Fibroblast of villous mesenchyme (primary cell): ENCODE results near the gene DLEU7. TPM values are rescaled to one million over a fixed set of nuclear protein-coding genes. Genes with fewer than 3 reads are reported as not detected.

ENCODE experiments used
- DNase-seq: peaks from one replicate; pipeline ENCODE4 v3.0.0-alpha.2; 2010; ENCODE audit warnings: low read depth
- H3K4me3 ChIP-seq: 2 replicates; pipeline ENCODE4 v1.5.1; 2011; ENCODE audit warnings: low read depth, mild to moderate bottlenecking, low read length
- total RNA-seq: library from RNA; depleted of rRNA; stranded (reverse); fragments of >200 nt; gene quantifications from 2 replicates; pipeline ENCODE4 v1.2.3, GENCODE V29; 2012
- TF ChIP-seq, protein P1 (sequence below): IDR thresholded peaks from 2 replicates; pipeline ENCODE4 v1.5.1; 2012; ENCODE audit warnings: low read depth, mild to moderate bottlenecking, low read length; ENCODE audit not compliant: insufficient read depth

Gene DLEU7
- total RNA-seq, 1 donor: not detected

DNA sequence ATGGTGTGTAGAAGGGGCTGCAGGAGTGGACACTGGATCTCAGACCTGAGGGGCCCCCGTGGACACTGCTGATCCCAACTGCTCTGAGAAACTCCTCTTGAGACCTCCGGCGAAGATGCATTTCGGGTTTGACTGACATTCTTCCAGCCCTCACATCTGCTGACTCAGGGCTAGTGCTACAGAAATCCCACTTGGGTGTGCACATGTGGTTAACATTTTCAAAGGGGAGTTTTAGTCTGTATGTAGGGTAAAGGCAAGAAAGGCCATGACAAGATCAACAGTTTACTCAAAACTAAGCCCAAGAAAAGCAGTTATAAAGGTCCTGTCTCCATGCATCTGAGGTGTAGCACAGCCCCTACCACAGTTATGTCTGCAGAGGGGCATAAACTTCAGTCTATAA is 31.2 kb downstream of the DLEU7 start:
- TF ChIP-seq, protein P1, sequence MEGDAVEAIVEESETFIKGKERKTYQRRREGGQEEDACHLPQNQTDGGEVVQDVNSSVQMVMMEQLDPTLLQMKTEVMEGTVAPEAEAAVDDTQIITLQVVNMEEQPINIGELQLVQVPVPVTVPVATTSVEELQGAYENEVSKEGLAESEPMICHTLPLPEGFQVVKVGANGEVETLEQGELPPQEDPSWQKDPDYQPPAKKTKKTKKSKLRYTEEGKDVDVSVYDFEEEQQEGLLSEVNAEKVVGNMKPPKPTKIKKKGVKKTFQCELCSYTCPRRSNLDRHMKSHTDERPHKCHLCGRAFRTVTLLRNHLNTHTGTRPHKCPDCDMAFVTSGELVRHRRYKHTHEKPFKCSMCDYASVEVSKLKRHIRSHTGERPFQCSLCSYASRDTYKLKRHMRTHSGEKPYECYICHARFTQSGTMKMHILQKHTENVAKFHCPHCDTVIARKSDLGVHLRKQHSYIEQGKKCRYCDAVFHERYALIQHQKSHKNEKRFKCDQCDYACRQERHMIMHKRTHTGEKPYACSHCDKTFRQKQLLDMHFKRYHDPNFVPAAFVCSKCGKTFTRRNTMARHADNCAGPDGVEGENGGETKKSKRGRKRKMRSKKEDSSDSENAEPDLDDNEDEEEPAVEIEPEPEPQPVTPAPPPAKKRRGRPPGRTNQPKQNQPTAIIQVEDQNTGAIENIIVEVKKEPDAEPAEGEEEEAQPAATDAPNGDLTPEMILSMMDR: no peak
- DNase-seq: no peak

DNA sequence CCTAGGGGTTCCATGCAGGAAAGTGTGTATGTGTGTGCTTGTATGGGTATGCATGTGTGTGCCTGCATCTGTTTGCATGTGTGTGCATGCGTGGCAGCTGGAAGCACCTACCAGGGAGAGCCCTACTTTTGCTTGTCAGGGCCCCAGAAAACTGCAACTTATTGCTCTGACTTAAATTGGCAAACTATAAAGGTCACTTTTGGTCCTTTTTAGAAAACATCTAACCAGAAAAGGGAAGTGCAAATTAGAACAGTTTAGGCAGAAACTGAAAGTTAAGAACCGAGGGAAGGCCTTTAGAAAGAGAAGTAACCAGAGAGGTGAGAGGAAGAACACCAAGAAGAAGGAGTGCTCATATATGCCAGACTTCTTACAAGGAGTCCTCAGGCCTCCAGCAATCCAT is 32.5 kb downstream of the DLEU7 start:
- H3K4me3 ChIP-seq: no peak overlapping the region
- TF ChIP-seq, protein P1: no peak
- no peak for DNase-seq

More for the DNA sequence above, 31.2 kb downstream of the DLEU7 start:
- no peak overlapping the region for H3K4me3 ChIP-seq

DNA sequence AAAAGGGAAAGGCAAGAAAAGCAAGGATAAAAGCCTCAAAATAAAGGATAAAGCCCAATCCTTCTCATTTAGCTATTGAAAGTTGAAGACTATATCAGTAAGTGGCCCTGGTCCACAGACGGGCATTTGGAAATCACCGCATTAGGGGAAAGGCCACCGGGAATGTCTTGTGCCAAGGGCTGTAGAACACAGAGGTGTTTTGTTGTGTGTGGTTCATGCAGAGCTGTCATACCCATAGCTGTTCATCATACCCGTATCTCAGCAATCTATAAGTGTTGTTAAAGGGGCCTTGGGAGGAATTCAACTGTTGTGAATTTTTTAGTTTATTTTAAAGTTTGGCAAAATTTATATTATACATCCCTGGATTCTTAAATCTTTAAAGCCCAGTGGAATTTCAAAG is 33.0 kb downstream of the DLEU7 start:
- no peak overlapping the region for H3K4me3 ChIP-seq
- DNase-seq: no peak
- TF ChIP-seq, protein P1: no peak

DNA sequence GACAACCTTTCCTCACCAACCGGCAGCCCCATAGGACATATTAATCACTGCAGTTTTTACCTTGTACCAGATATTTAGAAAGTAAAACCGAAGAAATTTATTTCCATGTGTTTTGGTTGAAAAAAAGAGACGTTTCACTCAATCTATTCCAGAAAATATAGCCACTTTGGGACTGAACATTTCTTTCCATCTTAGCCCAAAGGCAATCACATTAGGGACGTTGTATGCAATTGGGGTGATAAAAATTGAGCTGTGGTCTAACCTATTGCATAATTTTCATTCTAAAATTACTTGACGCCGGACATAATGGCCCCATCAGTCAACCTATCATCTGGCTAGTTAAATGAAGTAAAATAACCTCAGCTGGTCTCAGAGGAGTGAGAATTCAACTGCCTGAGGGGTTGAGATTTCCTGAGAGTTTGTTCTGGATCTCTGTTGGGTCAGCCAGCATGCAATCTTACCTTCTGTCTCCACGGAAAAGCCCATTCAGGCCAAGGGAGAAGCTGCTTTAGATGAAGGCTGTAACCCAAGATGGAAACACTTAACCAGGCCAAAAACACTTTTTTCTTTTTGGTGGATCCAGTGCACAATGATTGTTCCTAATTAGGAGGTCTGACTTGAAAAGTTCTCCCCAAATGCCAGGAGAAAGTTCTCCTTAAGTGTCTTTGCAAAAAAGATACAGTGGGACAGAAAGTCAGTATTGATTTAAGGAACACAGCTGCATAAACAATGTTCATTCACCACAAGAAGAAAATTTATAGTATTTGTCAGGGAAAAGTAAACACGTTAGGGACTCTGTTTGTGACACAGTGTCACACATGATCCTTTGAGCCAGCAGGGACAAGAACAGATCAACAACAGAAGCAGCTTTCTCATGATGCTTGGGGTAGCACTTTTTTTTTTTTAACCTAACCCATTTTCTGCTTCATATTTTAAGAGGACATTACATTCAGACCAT is 34.1 kb downstream of the DLEU7 start:
- no peak overlapping the region for H3K4me3 ChIP-seq
- TF ChIP-seq, protein P1: no peak
- DNase-seq: peak; percentile 12

DNA sequence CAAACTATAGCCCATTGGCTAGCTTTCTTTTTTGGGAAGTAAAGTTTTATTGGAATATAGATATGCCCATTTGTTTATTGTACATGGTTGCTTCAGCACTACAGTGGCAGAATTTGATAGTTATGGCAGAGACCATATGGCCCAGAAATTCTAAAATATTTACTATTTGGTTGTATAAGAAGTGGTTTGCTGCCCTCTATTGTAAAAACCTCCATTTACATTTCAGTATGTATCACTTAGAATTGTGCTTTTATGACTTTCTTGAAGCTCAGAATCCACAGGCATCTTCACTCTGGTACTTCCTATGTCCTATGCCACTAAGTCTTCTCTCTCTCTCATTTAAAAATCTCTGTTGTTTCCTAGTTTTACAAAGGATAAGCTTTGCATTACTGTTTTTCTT is 37.7 kb downstream of the DLEU7 start:
- peak; percentile 26 for DNase-seq
- TF ChIP-seq, protein P1: peak; percentile 13
- H3K4me3 ChIP-seq: no peak overlapping the region

DNA sequence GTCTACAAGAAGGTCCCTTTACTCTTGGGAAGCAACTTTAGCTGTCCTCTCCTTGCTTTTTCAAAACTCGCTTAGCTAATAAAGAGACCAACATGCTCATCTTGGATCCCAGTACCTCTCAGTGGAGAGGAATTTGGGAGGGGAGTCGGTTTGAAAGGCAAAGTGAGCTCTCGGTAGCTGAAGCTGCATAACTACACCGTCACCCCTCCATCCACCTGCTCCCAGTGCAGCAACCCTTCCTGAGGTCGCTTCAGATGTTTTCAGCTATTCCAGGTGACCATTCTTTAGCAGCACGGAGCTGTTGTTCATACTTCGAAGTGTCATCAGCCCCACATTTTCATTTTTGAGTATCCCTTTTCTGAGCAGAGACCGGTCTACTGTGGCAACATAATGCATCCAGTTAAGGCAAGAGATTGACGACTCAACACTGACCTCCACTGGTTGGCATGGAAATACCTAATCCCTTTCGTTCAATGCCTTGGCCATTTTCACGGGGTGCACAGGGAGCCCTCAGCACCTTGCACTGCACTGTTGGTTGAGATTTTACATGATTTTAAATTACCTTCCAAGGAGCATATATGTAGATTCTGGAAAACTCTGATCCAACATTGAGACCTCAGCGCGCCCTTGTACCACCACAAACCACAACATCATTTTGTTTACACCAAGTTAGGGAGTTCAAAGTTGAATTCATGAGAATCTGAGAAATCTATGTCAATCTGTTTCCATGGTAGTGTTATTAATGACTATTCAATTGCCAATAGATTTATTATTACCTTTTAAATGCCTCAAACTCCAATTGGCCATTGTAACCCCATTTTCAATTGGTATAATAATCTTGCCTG is 42.2 kb downstream of the DLEU7 start:
- TF ChIP-seq, protein P1: peak; percentile 79
- DNase-seq: peak; percentile 74
- H3K4me3 ChIP-seq: no peak overlapping the region
